Skin of body (tissue), 2 donors: ENCODE results near the gene MYH9. TPM values are rescaled to one million over a fixed set of nuclear protein-coding genes. Genes with fewer than 3 reads are reported as not detected.

Source experiments
- DNase-seq: peaks from one replicate; lab custom pipeline; 2025; lab: John Stamatoyannopoulos, UW
- total RNA-seq: library from RNA; depleted of rRNA; stranded (reverse); fragments of >200 nt; gene quantifications from one replicate; pipeline ENCODE4 v1.2.3, GENCODE V29; 2014

MYH9 gene
- total RNA-seq, 1 donor from 2014 or later, result 219 TPM

GRCh38 chr22:36369004-36369921 lies 18.5 kb downstream of the MYH9 start:
- no peak for DNase-seq

GRCh38 chr22:36368359-36368983 lies 19.3 kb downstream of the MYH9 start:
- no peak for DNase-seq

- DNase-seq, result no peak
Observed at GRCh38 chr22:36367479-36367878, 20.3 kb downstream of the MYH9 start.

GRCh38 chr22:36367066-36367465 lies 20.7 kb downstream of the MYH9 start:
- DNase-seq, result no peak

GRCh38 chr22:36366291-36366708 lies 21.5 kb downstream of the MYH9 start:
- no peak for DNase-seq

GRCh38 chr22:36365020-36365411 lies 22.8 kb downstream of the MYH9 start:
- no peak for DNase-seq

GRCh38 chr22:36364255-36365019 lies 23.3 kb downstream of the MYH9 start:
- DNase-seq, result no peak

GRCh38 chr22:36363349-36363981 lies 24.3 kb downstream of the MYH9 start:
- no peak for DNase-seq

GRCh38 chr22:36362932-36363331 lies 24.8 kb downstream of the MYH9 start:
- no peak for DNase-seq

- DNase-seq, result no peak
Observed at GRCh38 chr22:36362075-36362474, 25.7 kb downstream of the MYH9 start.

GRCh38 chr22:36360871-36361383 lies 26.8 kb downstream of the MYH9 start:
- no peak for DNase-seq

- DNase-seq, result no peak
Observed at GRCh38 chr22:36360011-36360410, 27.8 kb downstream of the MYH9 start.

- no peak for DNase-seq
Observed at GRCh38 chr22:36359470-36359996, 28.2 kb downstream of the MYH9 start.

GRCh38 chr22:36358533-36359469 lies 29.0 kb downstream of the MYH9 start:
- no peak for DNase-seq

GRCh38 chr22:36356708-36357624 lies 30.8 kb downstream of the MYH9 start:
- DNase-seq, result no peak

GRCh38 chr22:36355894-36356293 lies 31.9 kb downstream of the MYH9 start:
- no peak for DNase-seq

- DNase-seq, result no peak
Observed at GRCh38 chr22:36355362-36355761, 32.4 kb downstream of the MYH9 start.

- DNase-seq, result no peak
Observed at GRCh38 chr22:36352803-36353507, 34.8 kb downstream of the MYH9 start.
